OCI-LY3 (cell line): Measurements from ENCODE around the gene DYRK1A.

Experiments used
- EZH2phosphoT487 ChIP-seq: fragments of 200-600 bp; shearing (Covaris generic); IDR thresholded peaks from 2 replicates; pipeline ENCODE4 v1.6.1; 2018; ENCODE audit warnings: antibody characterized with exemption, mixed run types, low read depth
- TF ChIP-seq, protein P1 (sequence below): fragments of 200-600, 300-600 bp; sonication (generic); IDR thresholded peaks from 2 replicates; pipeline ENCODE4 v1.5.1; 2014; ENCODE audit warnings: antibody characterized with exemption, low read length, low read depth

GRCh38 chr21:37383086-37383485 lies 16.5 kb downstream of the DYRK1A start:
- TF ChIP-seq, protein P1, sequence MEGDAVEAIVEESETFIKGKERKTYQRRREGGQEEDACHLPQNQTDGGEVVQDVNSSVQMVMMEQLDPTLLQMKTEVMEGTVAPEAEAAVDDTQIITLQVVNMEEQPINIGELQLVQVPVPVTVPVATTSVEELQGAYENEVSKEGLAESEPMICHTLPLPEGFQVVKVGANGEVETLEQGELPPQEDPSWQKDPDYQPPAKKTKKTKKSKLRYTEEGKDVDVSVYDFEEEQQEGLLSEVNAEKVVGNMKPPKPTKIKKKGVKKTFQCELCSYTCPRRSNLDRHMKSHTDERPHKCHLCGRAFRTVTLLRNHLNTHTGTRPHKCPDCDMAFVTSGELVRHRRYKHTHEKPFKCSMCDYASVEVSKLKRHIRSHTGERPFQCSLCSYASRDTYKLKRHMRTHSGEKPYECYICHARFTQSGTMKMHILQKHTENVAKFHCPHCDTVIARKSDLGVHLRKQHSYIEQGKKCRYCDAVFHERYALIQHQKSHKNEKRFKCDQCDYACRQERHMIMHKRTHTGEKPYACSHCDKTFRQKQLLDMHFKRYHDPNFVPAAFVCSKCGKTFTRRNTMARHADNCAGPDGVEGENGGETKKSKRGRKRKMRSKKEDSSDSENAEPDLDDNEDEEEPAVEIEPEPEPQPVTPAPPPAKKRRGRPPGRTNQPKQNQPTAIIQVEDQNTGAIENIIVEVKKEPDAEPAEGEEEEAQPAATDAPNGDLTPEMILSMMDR: no peak
- TF ChIP-seq EZH2phosphoT487: no peak
